Tibial nerve (tissue), 4 donors: Measurements from ENCODE around the gene TBK1.

Experiments used
- CTCF ChIP-seq, 5 experiments: fragments of 200-600 bp in 3 of 5; fragments of 450-650 bp in 2 of 5; sonication (generic) in 3 of 5; IDR thresholded peaks; one replicate each; pipeline ENCODE4 v1.5.1; 2016 to 2019; ENCODE audit warnings: antibody characterized with exemption in 5 of 5, mild to moderate bottlenecking in 3 of 5, moderate library complexity in 2 of 5
- EP300 ChIP-seq, 2 donors: sonication (generic); formaldehyde crosslinking; IDR thresholded peaks; one replicate each; pipeline ENCODE4 v1.6.1; 2017; ENCODE audit warnings: antibody characterized with exemption in 2 of 2, mild to moderate bottlenecking in 1 of 2
- POLR2A ChIP-seq, 2 donors: fragments of 450-650 bp; IDR thresholded peaks; one replicate each; pipeline ENCODE4 v1.6.1; 2017; ENCODE audit warnings: antibody characterized with exemption in 2 of 2, mild to moderate bottlenecking in 2 of 2, moderate library complexity in 2 of 2

- no peak for TF ChIP-seq POLR2A (IDR thresholded peaks at IDR 0.05)
- no peak for TF ChIP-seq CTCF (IDR thresholded peaks at IDR 0.05)
- no peak for TF ChIP-seq EP300 (IDR thresholded peaks at IDR 0.05)
Observed at GRCh38 chr12:64433915-64434314, 18.0 kb upstream of the TBK1 start.
